Measurements from ENCODE around the gene HSPB7. TPM values are rescaled to one million over a fixed set of nuclear protein-coding genes. Genes with fewer than 3 reads are reported as not detected.
"Not testable (repeated sequence)": the region's sequence is repeated elsewhere in the genome, so short reads cannot be mapped to it uniquely, and the experiment has no call there.

HSPB7 gene
- total RNA-seq, 1 donor from 2014 or later: not detected

DNA sequence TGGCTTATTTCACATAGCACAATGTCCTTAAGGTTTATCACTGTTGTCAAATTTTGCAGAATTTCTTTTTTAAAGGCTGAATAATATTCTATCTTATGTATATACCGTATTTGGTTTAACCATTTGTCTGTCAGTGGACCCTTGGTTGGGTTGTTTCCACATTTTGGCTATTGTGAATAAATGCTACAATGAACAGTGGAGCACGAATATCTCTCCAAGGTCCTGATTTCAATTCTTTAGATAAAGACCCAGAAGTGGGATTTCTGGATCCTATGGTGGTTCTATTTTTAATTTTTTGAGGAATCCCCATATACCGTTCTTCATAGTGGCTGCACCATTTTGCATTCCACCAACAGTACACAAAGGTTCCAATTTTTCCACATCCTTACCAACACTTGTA, 36.2 kb downstream of the HSPB7 start:
- TF ChIP-seq, protein P1, sequence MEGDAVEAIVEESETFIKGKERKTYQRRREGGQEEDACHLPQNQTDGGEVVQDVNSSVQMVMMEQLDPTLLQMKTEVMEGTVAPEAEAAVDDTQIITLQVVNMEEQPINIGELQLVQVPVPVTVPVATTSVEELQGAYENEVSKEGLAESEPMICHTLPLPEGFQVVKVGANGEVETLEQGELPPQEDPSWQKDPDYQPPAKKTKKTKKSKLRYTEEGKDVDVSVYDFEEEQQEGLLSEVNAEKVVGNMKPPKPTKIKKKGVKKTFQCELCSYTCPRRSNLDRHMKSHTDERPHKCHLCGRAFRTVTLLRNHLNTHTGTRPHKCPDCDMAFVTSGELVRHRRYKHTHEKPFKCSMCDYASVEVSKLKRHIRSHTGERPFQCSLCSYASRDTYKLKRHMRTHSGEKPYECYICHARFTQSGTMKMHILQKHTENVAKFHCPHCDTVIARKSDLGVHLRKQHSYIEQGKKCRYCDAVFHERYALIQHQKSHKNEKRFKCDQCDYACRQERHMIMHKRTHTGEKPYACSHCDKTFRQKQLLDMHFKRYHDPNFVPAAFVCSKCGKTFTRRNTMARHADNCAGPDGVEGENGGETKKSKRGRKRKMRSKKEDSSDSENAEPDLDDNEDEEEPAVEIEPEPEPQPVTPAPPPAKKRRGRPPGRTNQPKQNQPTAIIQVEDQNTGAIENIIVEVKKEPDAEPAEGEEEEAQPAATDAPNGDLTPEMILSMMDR (IDR thresholded peaks at IDR 0.05; ENCODE audit: insufficient read depth, low read length, poor library complexity, severe bottlenecking): no peak
- Histone ChIP-seq H3K27me3 (ENCODE audit: control insufficient read depth, insufficient read depth, low read length) (no peaks in the 10 kb centered on the region), H3K36me3 (ENCODE audit: control insufficient read depth, insufficient read depth, low read length) (no peaks in the 10 kb centered on the region), H3K4me3 (ENCODE audit: low read depth, low read length) (no peak overlapping the region)
- DNase-seq (ENCODE audit: low read depth): no peak

DNA sequence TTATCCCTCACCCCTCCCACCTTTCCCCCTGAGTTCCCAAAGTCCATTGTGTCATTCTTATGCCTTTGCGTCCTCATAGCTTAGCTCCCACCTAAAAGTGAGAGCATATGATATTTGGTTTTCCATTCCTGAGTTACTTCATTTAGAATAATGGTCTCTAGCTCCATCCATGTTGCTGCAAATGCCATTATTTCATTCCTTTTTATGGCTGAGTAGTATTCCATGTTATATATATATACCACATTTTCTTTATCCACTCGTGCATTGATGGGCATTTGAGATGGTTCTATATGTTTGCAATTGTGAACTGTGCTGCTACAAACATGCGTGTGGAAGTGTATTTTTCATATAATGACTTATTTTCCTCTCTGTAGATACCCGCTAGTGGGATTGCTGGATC, 39.9 kb downstream of the HSPB7 start:
- not testable (repeated sequence) for DNase-seq (ENCODE audit: low read depth); H3K27me3 ChIP-seq (ENCODE audit: control insufficient read depth, insufficient read depth, low read length); H3K4me3 ChIP-seq (ENCODE audit: low read depth, low read length); H3K36me3 ChIP-seq (ENCODE audit: control insufficient read depth, insufficient read depth, low read length)

DNA sequence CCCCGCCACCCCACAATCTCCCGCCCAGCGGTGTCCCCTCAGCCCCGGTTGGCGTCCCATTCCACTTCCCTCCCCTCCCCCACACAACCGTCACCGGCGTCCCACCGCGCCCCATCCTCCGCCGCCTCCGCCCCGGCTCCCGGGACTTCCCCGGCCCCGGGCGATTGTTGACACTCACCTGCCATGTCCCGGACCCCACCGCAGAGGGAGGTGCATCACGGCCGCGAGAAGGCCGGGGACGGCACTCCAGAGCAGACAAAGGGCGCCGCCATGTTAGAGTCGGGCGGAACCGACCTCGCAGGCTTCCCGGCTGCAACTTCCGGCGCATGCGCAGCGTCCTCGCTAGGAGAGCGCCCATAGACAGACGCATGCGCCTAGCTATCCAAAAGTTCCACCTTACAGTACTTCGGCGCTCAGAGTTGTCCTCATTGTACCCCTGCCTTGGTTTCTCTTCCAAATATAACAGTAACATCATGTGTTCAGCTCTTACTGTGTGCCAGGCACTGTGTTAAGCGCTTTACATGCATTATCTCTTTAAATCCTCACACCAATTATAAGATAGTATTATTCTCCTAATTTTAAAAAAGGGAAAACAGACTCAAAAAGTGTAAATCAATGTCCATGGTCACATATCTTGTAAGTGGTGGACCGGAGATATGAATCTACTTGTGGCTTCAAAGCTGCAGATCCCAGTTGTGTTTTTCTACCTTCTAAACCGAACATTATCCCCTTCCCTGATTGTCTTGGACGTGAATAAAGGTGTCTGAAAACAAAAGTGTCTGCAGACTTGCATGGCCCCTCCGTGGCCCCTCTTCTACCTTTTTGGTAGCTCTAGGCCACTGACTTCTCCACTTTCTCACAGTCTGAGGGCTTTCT, 41.8 kb downstream of the HSPB7 start, which contains the start of gene ZBTB17:
TSS of gene ZBTB17 (minus strand) at position 297 of the 876 bp plus-strand sequence. CDS start 27,606 bp downstream, outside the sequence.
- peak within 1 kb of the TSS; percentile 87 for H3K4me3 ChIP-seq (ENCODE audit: low read depth, low read length)
- TF ChIP-seq, protein P1 (IDR thresholded peaks at IDR 0.05; ENCODE audit: insufficient read depth, low read length, poor library complexity, severe bottlenecking): no peak
- H3K27me3 ChIP-seq (ENCODE audit: control insufficient read depth, insufficient read depth, low read length): no peaks in the 10 kb centered on the region
- peak; percentile 64 for DNase-seq (ENCODE audit: low read depth)
- H3K36me3 ChIP-seq (ENCODE audit: control insufficient read depth, insufficient read depth, low read length): peaks cover 2% of the 10 kb centered on the region

DNA sequence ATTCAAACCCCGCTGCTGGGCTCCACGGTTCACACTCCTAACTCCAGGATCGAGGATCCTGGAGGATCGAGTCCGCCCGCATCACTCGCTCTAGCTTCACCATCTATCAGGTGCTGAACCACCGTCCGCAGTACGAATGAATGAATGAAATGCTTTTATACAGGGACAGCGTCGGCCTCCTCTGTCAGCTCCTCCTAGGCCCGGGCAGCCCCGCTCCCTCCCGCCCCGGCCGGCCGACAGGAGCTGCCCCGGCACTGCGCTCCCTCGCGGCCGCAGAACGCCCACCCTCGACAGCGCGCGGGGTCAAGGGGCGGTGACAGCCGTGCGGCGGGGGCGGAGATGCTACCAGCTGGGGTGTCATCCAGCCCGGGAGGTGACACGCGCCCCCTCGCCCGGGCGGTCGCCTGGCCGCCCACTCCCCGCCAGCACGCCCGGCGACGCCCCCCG, 42.5 kb downstream of the HSPB7 start:
- DNase-seq (ENCODE audit: low read depth): no peak
- no peaks in the 10 kb centered on the region for H3K27me3 ChIP-seq (ENCODE audit: control insufficient read depth, insufficient read depth, low read length)
- peaks cover 2% of the 10 kb centered on the region for H3K36me3 ChIP-seq (ENCODE audit: control insufficient read depth, insufficient read depth, low read length)
- TF ChIP-seq, protein P1 (IDR thresholded peaks at IDR 0.05; ENCODE audit: insufficient read depth, low read length, poor library complexity, severe bottlenecking): no peak
- peak overlapping the region; percentile 87 for H3K4me3 ChIP-seq (ENCODE audit: low read depth, low read length)

DNA sequence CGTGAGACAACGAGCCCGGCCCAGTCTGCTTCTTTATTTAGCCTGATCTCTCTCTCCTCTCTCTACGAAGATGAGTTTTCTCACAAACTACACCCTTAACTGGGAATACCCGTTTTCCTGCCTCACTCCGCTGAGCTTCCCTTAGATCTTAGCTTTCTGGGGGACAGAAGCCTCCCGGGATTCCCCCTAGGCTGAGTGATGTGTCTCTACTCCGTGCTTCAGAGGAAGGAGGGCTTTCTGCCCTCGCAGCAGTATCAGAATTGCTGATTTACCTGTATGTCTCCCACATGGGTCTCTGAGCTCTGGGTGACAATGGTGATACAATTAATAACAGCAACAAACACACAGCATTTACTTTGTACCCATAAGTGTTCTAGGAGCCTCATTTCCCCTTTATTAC, 43.0 kb downstream of the HSPB7 start:
- Histone ChIP-seq H3K36me3 (ENCODE audit: control insufficient read depth, insufficient read depth, low read length) (peaks cover 2% of the 10 kb centered on the region), H3K4me3 (ENCODE audit: low read depth, low read length) (peak overlapping the region; percentile 87), H3K27me3 (ENCODE audit: control insufficient read depth, insufficient read depth, low read length) (no peaks in the 10 kb centered on the region)
- TF ChIP-seq, protein P1 (IDR thresholded peaks at IDR 0.05; ENCODE audit: insufficient read depth, low read length, poor library complexity, severe bottlenecking): no peak
- no peak for DNase-seq (ENCODE audit: low read depth)

DNA sequence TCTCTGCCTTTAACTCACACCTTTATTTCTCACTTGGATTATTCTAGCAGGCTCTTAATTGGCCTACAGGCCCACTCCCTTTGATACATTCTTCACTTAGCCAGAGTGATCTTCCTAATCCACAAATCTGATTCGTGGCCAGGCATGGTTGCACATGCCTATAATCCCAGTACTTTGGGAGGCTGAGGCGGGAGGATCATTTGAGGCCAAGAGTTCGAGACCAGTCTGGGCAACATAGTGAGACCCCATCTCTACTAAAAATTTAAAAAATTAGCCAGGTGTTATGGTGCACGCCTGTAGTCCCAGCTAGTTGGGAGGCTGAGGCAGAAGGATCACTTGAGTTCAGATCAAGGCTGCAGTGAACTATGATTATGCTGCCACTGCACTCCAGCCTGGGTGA, 44.1 kb downstream of the HSPB7 start:
- no peak for DNase-seq (ENCODE audit: low read depth)
- no peaks in the 10 kb centered on the region for H3K27me3 ChIP-seq (ENCODE audit: control insufficient read depth, insufficient read depth, low read length)
- peaks cover 2% of the 10 kb centered on the region for H3K36me3 ChIP-seq (ENCODE audit: control insufficient read depth, insufficient read depth, low read length)
- TF ChIP-seq, protein P1 (IDR thresholded peaks at IDR 0.05; ENCODE audit: insufficient read depth, low read length, poor library complexity, severe bottlenecking): no peak
- H3K4me3 ChIP-seq (ENCODE audit: low read depth, low read length): no peak overlapping the region
